Peyer's patch (tissue), 4 donors: ENCODE results near the gene ZMAT5. TPM values are rescaled to one million over a fixed set of nuclear protein-coding genes. Genes with fewer than 3 reads are reported as not detected.

Experiments
- DNase-seq, 3 donors: peaks; one replicate each; pipeline ENCODE4 v3.0.0-alpha.2; 2017 to 2019
- H3K27ac ChIP-seq, 4 donors: fragments of 200-600 bp; sonication (generic); one replicate each; pipeline ENCODE4 v1.5.1; 2016 to 2019
- H3K27me3 ChIP-seq, 2 donors: fragments of 200-600 bp; sonication (generic); one replicate each; pipeline ENCODE4 v1.5.1; 2019
- H3K36me3 ChIP-seq, 3 donors: fragments of 200-600 bp; sonication (generic); one replicate each; pipeline ENCODE4 v1.5.1; 2016 to 2019
- H3K4me1 ChIP-seq, 4 donors: fragments of 200-600 bp; sonication (generic); one replicate each; pipeline ENCODE4 v1.5.1; 2016 to 2019
- H3K4me3 ChIP-seq, 4 donors: fragments of 200-600 bp; sonication (generic); 1 replicate in 3 of 4; 2 replicates in 1 of 4; pipeline ENCODE4 v1.5.1; 2016 to 2019; ENCODE audit warnings: mild to moderate bottlenecking in 1 of 4
- H3K9me3 ChIP-seq, 4 donors: fragments of 200-600 bp; sonication (generic); one replicate each; pipeline ENCODE4 v1.5.1; 2016 to 2019; ENCODE audit warnings: mild to moderate bottlenecking in 1 of 4
- CTCF ChIP-seq, 6 experiments: fragments of 450-650 bp in 4 of 6; fragments of 200-600 bp in 2 of 6; sonication (generic) in 1 of 6; IDR thresholded peaks; one replicate each; pipeline ENCODE4 v1.5.1; 2017 to 2019; ENCODE audit warnings: antibody characterized with exemption in 6 of 6, mild to moderate bottlenecking in 3 of 6, moderate library complexity in 1 of 6
- POLR2A ChIP-seq, 2 donors: fragments of 450-650 bp; IDR thresholded peaks; one replicate each; pipeline ENCODE4 v1.5.1; 2017; ENCODE audit warnings: antibody characterized with exemption in 2 of 2, mild to moderate bottlenecking in 2 of 2, moderate library complexity in 2 of 2
- total RNA-seq, 4 donors: library from RNA; depleted of rRNA; stranded (reverse); fragments of >200 nt; gene quantifications; one replicate each; pipeline ENCODE4 v1.1.0, GENCODE V29; 2016

Gene ZMAT5
- total RNA-seq, 4 donors from 2014 or later = 16.2 to 22.5 (median 17.9) TPM

GRCh38 chr22:29750559-29751538 lies 16.0 kb downstream of the ZMAT5 start:
- no peaks in the 10 kb centered on the region for H3K27me3 ChIP-seq
- TF ChIP-seq POLR2A (IDR thresholded peaks at IDR 0.05) (no peak), CTCF (IDR thresholded peaks at IDR 0.05) (no peak)
- no peaks in the 10 kb centered on the region for H3K9me3 ChIP-seq
- H3K4me3 ChIP-seq = no peak overlapping the region
- peaks cover 0 to 20% (median 0%) of the 10 kb centered on the region in 3 donors for H3K36me3 ChIP-seq
- H3K27ac ChIP-seq = no peak overlapping the region
- no peak for DNase-seq
- H3K4me1 ChIP-seq = no peaks in the 10 kb centered on the region

- H3K36me3 ChIP-seq = peaks cover 0 to 20% (median 0%) of the 10 kb centered on the region in 3 donors
- no peak for TF ChIP-seq POLR2A (IDR thresholded peaks at IDR 0.05)
- TF ChIP-seq CTCF (IDR thresholded peaks at IDR 0.05) = no peak
- H3K4me3 ChIP-seq = no peak overlapping the region
- H3K4me1 ChIP-seq = no peaks in the 10 kb centered on the region
- H3K9me3 ChIP-seq = no peaks in the 10 kb centered on the region
- no peaks in the 10 kb centered on the region for H3K27me3 ChIP-seq
- no peak for DNase-seq
- H3K27ac ChIP-seq = no peak overlapping the region
Measured at GRCh38 chr22:29750029-29750428, 16.8 kb downstream of the ZMAT5 start.

GRCh38 chr22:29748248-29748893 lies 18.4 kb downstream of the ZMAT5 start:
- H3K4me1 ChIP-seq = no peaks in the 10 kb centered on the region
- peaks cover 0 to 20% (median 0%) of the 10 kb centered on the region in 3 donors for H3K36me3 ChIP-seq
- H3K27me3 ChIP-seq = no peaks in the 10 kb centered on the region
- H3K4me3 ChIP-seq = no peak overlapping the region
- no peaks in the 10 kb centered on the region for H3K9me3 ChIP-seq
- peak; percentile 20 to 50 (median 45) for DNase-seq
- H3K27ac ChIP-seq = no peak overlapping the region
- no peak for TF ChIP-seq POLR2A (IDR thresholded peaks at IDR 0.05)
- TF ChIP-seq CTCF (IDR thresholded peaks at IDR 0.05) = no peak

GRCh38 chr22:29747832-29748231 lies 19.0 kb downstream of the ZMAT5 start:
- TF ChIP-seq CTCF (IDR thresholded peaks at IDR 0.05) = no peak
- no peak overlapping the region for H3K27ac ChIP-seq

GRCh38 chr22:29744902-29745301 lies 21.9 kb downstream of the ZMAT5 start:
- no peaks in the 10 kb centered on the region for H3K4me1 ChIP-seq
- peak in 1 of 3 donors; percentile 37 for DNase-seq

More at GRCh38 chr22:29747832-29748231, 19.0 kb downstream of the ZMAT5 start:
- no peaks in the 10 kb centered on the region for H3K4me1 ChIP-seq
- no peak overlapping the region for H3K4me3 ChIP-seq
- H3K27me3 ChIP-seq = no peaks in the 10 kb centered on the region
- DNase-seq = peak in 1 of 3 donors; percentile 20
- H3K36me3 ChIP-seq = peaks cover 0 to 20% (median 0%) of the 10 kb centered on the region in 3 donors
- no peaks in the 10 kb centered on the region for H3K9me3 ChIP-seq

More at GRCh38 chr22:29744902-29745301, 21.9 kb downstream of the ZMAT5 start:
- Histone ChIP-seq H3K27ac (no peak overlapping the region), H3K4me3 (no peak overlapping the region), H3K27me3 (no peaks in the 10 kb centered on the region), H3K36me3 (peaks cover 0 to 25% (median 0%) of the 10 kb centered on the region in 3 donors), H3K9me3 (no peaks in the 10 kb centered on the region)
- TF ChIP-seq CTCF (IDR thresholded peaks at IDR 0.05) = no peak
- TF ChIP-seq POLR2A (IDR thresholded peaks at IDR 0.05) = no peak
